IPS-20b (cell line): ENCODE measurements around the gene OR2D3.
"Not testable (repeated sequence)": the region's sequence is repeated elsewhere in the genome, so short reads cannot be mapped to it uniquely, and the experiment has no call there.

ENCODE experiments used
- H3K27ac ChIP-seq: one replicate; pipeline ENCODE4 v1.5.1; 2013; ENCODE audit warnings: low read length
- H3K27me3 ChIP-seq: 2 replicates; pipeline ENCODE4 v1.6.1; 2013; ENCODE audit warnings: mild to moderate bottlenecking, low read length, inconsistent platforms; ENCODE audit not compliant: insufficient read depth
- H3K36me3 ChIP-seq: 2 replicates; pipeline ENCODE4 v1.6.1; 2013; ENCODE audit warnings: low read depth, mild to moderate bottlenecking, inconsistent platforms, low read length, moderate library complexity; ENCODE audit not compliant: insufficient read depth
- H3K4me1 ChIP-seq: 2 replicates; pipeline ENCODE4 v1.6.1; 2013; ENCODE audit warnings: mild to moderate bottlenecking, control low read depth, inconsistent platforms, low read length, moderate library complexity; ENCODE audit not compliant: insufficient read depth
- H3K4me3 ChIP-seq: 2 replicates; pipeline ENCODE4 v1.5.1; 2013; ENCODE audit warnings: mild to moderate bottlenecking, low read length, inconsistent platforms
- H3K9ac ChIP-seq: 2 replicates; pipeline ENCODE4 v1.6.1; 2013; ENCODE audit warnings: low read depth, mild to moderate bottlenecking, inconsistent platforms, low read length, moderate library complexity
- H3K9me3 ChIP-seq: 2 replicates; pipeline ENCODE4 v1.6.1; 2013; ENCODE audit warnings: mild to moderate bottlenecking, low read depth, low read length, inconsistent platforms; ENCODE audit not compliant: insufficient read depth

The OR2D3 gene

GRCh38 chr11:6931146-6931713, 10.4 kb downstream of the OR2D3 start:
- H3K27ac ChIP-seq = no peak overlapping the region
- peaks cover 22% of the 10 kb centered on the region for H3K4me1 ChIP-seq
- peaks cover 42% of the 10 kb centered on the region for H3K36me3 ChIP-seq
- no peak overlapping the region for H3K4me3 ChIP-seq
- H3K9ac ChIP-seq = no peak overlapping the region
- peaks cover 8% of the 10 kb centered on the region for H3K27me3 ChIP-seq
- H3K9me3 ChIP-seq = no peaks in the 10 kb centered on the region

GRCh38 chr11:6932145-6932544, 11.3 kb downstream of the OR2D3 start:
- Histone ChIP-seq H3K27me3 (peaks cover 8% of the 10 kb centered on the region), H3K9ac (no peak overlapping the region), H3K9me3 (no peaks in the 10 kb centered on the region), H3K27ac (no peak overlapping the region), H3K4me3 (no peak overlapping the region), H3K4me1 (peaks cover 22% of the 10 kb centered on the region), H3K36me3 (peaks cover 51% of the 10 kb centered on the region)

- H3K4me1 ChIP-seq = no peaks in the 10 kb centered on the region
- no peaks in the 10 kb centered on the region for H3K9me3 ChIP-seq
- peaks cover 49% of the 10 kb centered on the region for H3K36me3 ChIP-seq
- no peaks in the 10 kb centered on the region for H3K27me3 ChIP-seq
- H3K27ac ChIP-seq = no peak overlapping the region
- no peak overlapping the region for H3K4me3 ChIP-seq
- H3K9ac ChIP-seq = no peak overlapping the region
Observed at GRCh38 chr11:6941970-6942369, 21.2 kb downstream of the OR2D3 start.

GRCh38 chr11:6943131-6943530, 22.3 kb downstream of the OR2D3 start:
- no peaks in the 10 kb centered on the region for H3K9me3 ChIP-seq
- H3K4me3 ChIP-seq = no peak overlapping the region
- no peaks in the 10 kb centered on the region for H3K4me1 ChIP-seq
- no peaks in the 10 kb centered on the region for H3K27me3 ChIP-seq
- no peak overlapping the region for H3K9ac ChIP-seq
- peaks cover 57% of the 10 kb centered on the region for H3K36me3 ChIP-seq
- H3K27ac ChIP-seq = no peak overlapping the region

DNA sequence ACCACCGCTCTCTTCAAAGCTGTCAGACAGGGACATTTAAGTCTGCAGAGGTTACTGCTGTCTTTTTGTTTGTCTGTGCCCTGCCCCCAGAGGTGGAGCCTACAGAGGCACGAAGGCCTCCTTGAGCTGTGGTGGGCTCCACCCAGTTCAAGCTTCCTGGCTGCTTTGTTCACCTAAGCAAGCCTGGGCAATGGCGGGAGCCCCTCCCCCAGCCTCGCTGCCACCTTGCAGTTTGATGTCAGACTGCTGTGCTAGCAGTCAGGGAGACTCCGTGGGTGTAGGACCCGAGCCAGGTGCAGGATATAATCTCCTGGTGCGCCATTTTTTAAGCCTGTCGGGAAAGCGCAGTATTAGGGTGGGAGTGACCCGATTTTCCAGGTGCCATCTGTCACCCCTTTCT, 33.4 kb downstream of the OR2D3 start:
- H3K4me3 ChIP-seq, H3K9ac ChIP-seq, H3K27me3 ChIP-seq, H3K9me3 ChIP-seq, H3K4me1 ChIP-seq, H3K27ac ChIP-seq: not testable (repeated sequence)
- H3K36me3 ChIP-seq = peaks cover 26% of the 10 kb centered on the region

DNA sequence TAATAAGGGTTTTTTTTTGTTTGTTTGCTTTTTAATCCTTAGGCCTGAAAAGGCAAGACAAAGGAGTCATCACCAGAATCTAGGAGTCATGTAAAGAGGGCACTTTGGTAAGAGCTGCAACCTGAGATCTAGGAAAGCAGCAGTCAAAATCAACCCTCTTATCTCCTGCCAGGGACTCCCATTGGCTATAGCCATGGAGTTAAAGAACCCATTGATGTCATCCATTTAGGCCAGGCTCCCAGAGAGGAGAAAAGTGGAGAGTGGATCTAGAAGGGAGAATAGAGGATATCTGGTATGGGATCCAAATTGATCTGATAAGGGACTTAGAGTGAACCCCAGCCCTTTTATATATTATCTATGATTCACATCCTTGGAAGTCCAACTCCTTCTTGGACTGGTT, 41.3 kb downstream of the OR2D3 start:
- H3K36me3 ChIP-seq = peaks cover 6% of the 10 kb centered on the region; the same call in 1 of the 2 replicates
- no peak overlapping the region for H3K27ac ChIP-seq
- H3K9me3 ChIP-seq = no peaks in the 10 kb centered on the region
- H3K4me1 ChIP-seq = no peaks in the 10 kb centered on the region
- no peak overlapping the region for H3K9ac ChIP-seq
- H3K4me3 ChIP-seq = no peak overlapping the region
- H3K27me3 ChIP-seq = no peaks in the 10 kb centered on the region

DNA sequence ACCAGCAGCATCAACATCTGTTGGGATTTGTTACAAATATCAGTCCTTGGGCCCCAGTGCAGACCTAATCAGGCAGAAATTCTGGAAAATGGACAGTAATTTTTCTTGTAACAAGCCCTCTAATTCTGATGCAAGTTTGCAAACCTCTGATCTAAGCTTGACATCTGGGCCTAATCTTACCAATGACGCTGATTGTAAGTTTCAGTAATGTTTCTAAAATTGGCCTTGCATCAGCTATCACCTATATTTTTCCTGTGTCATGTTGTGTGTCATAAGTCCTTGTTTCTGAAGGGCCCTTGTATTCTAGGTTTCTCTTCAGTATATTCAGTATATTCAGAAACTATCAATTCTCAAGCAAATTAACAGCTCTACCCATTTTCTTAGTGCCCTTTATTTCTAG, 41.9 kb downstream of the OR2D3 start:
- H3K27me3 ChIP-seq = no peaks in the 10 kb centered on the region
- H3K9me3 ChIP-seq = no peaks in the 10 kb centered on the region
- H3K36me3 ChIP-seq = peaks cover under 1% of the 10 kb centered on the region; the same call in 1 of the 2 replicates
- H3K9ac ChIP-seq = no peak overlapping the region
- H3K4me3 ChIP-seq = no peak overlapping the region
- H3K27ac ChIP-seq = no peak overlapping the region
- H3K4me1 ChIP-seq = no peaks in the 10 kb centered on the region

DNA sequence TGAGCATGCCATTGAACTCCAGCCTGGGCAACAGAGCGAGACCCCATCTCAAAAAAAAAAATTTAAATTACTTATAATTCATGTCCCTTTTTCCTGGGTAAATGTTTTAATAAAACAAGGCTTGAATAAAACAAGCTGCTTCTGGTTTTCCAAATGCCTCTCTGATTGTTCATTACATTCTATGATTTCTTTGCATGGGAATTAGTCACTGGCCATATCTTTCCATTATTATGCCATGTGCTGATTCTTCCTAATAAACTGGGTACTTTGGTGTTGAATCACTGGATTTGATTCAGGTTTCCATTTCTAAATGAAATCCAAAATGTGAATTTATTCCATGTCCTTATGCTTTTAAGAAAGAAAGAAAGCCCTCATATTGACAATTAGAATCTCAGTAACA, 48.0 kb downstream of the OR2D3 start:
- no peaks in the 10 kb centered on the region for H3K36me3 ChIP-seq
- no peaks in the 10 kb centered on the region for H3K27me3 ChIP-seq
- no peaks in the 10 kb centered on the region for H3K4me1 ChIP-seq
- H3K9ac ChIP-seq = no peak overlapping the region
- H3K27ac ChIP-seq = no peak overlapping the region
- H3K4me3 ChIP-seq = no peak overlapping the region
- no peaks in the 10 kb centered on the region for H3K9me3 ChIP-seq

- not testable (repeated sequence) for H3K36me3 ChIP-seq, H3K4me3 ChIP-seq, H3K27ac ChIP-seq, H3K9me3 ChIP-seq, H3K9ac ChIP-seq, H3K27me3 ChIP-seq, H3K4me1 ChIP-seq
Observed at GRCh38 chr11:6969854-6970253, 49.1 kb downstream of the OR2D3 start.
